K562 (cell line): ENCODE data around the gene KLHL41. TPM values are rescaled to one million over a fixed set of nuclear protein-coding genes. Genes with fewer than 3 reads are reported as not detected.

Experiments
- BRD9 ChIP-seq: fragments of 450-650 bp; IDR thresholded peaks from 2 replicates; pipeline ENCODE4 v1.6.1; 2018; ENCODE audit warnings: low read depth; ENCODE audit not compliant: partially characterized antibody
- CBX3 ChIP-seq, 2 experiments: IDR thresholded peaks; 1 replicate in 1 of 2; 2 replicates in 1 of 2; pipeline ENCODE4 v1.6.1; 2012; ENCODE audit warnings: inconsistent platforms in 2 of 2, low read length in 2 of 2, borderline replicate concordance in 1 of 2, control low read depth in 1 of 2
- CC2D1A ChIP-seq: fragments of 450-650 bp; IDR thresholded peaks from 2 replicates; pipeline ENCODE4 v1.6.1; 2017; ENCODE audit warnings: mild to moderate bottlenecking
- ESRRB ChIP-seq: fragments of 250-450 bp; sonication (Bioruptor Pico); IDR thresholded peaks from 2 replicates; pipeline ENCODE4 v1.5.0; 2020; ENCODE audit warnings: mild to moderate bottlenecking, moderate library complexity, borderline replicate concordance
- FOXA1 ChIP-seq: fragments of 450-650 bp; IDR thresholded peaks from 2 replicates; pipeline ENCODE4 v1.6.1; 2016; ENCODE audit warnings: mild to moderate bottlenecking, borderline replicate concordance
- IRF9 ChIP-seq: fragments of 450-650 bp; IDR thresholded peaks from 2 replicates; pipeline ENCODE4 v1.6.1; 2016; ENCODE audit warnings: missing biosample characterization, missing genetic modification characterization
- MTA3 ChIP-seq: fragments of 450-650 bp; formaldehyde crosslinking; IDR thresholded peaks from 2 replicates; pipeline ENCODE4 v1.6.1; 2017; ENCODE audit warnings: mild to moderate bottlenecking, borderline replicate concordance
- SMARCA4 ChIP-seq: fragments of 450-650 bp; IDR thresholded peaks from 2 replicates; pipeline ENCODE4 v1.6.1; 2016
- SMC3 ChIP-seq: conservative IDR thresholded peaks from 2 replicates; pipeline ENCODE4 v1.6.1; 2011; ENCODE audit warnings: low read depth, low read length, improper control_type of control experiment; ENCODE audit not compliant: insufficient read depth
- SP1 ChIP-seq: sonication (generic); formaldehyde crosslinking; IDR thresholded peaks from 2 replicates; pipeline ENCODE4 v1.8.1; 2022; ENCODE audit warnings: mild to moderate bottlenecking, missing genetic modification reagents
- TEAD1 ChIP-seq, 2 experiments: fragments of 450-650 bp in 1 of 2; sonication (generic) in 1 of 2; formaldehyde crosslinking; IDR thresholded peaks; 2 replicates each; pipeline versions ENCODE4 v1.4.0 to v1.8.0; 2020 to 2022; ENCODE audit warnings: mild to moderate bottlenecking in 2 of 2, missing genetic modification reagents in 1 of 2
- ZNF217 ChIP-seq: sonication (generic); formaldehyde crosslinking; IDR thresholded peaks from 2 replicates; pipeline ENCODE4 v1.8.0; 2022; ENCODE audit warnings: mild to moderate bottlenecking, missing genetic modification reagents
- ZNF311 ChIP-seq: fragments of 250-450 bp; sonication (Bioruptor Pico); IDR thresholded peaks from 2 replicates; pipeline ENCODE4 v1.4.0; 2020; ENCODE audit warnings: mild to moderate bottlenecking, moderate library complexity
- ZNF589 ChIP-seq: fragments of 200-800 bp; sonication (Bioruptor generic); IDR thresholded peaks from 2 replicates; pipeline ENCODE4 v1.6.1; 2016; ENCODE audit warnings: low read depth, missing genetic modification characterization, missing compliant biosample characterization
- polyA plus RNA-seq, 8 experiments: library from polyadenylated mRNA; depleted of rRNA in 4 of 8; stranded (reverse) in 5 of 8; unstranded in 3 of 8; fragments of >200 nt; fragmentation: Nextera tagmentation in 2 of 8; fragmentation: Illumina TruSeq in 1 of 8; extraction: Ambion mirVana in 2 of 8; extraction: Trizol in 1 of 8; gene quantifications; 2 replicates each; pipeline versions ENCODE4 v1.2.1 to v1.2.3, GENCODE V29; 2011 to 2014; ENCODE audit warnings: inconsistent platforms in 1 of 8, missing spikeins in 1 of 8
- total RNA-seq, 7 experiments: library from RNA; depleted of rRNA in 6 of 7; stranded (reverse); fragments of >200 nt in 6 of 7; fragmentation: Illumina TruSeq in 2 of 7; extraction: Trizol in 2 of 7; gene quantifications; 2 replicates each; pipeline versions ENCODE4 v1.2.1 to v1.2.3, GENCODE V29; 2011 to 2021; ENCODE audit warnings: low replicate concordance in 1 of 7

The KLHL41 gene
- total and polyA plus RNA-seq, 9 of the 15 experiments (the other 6 are each of a cell fraction or from before 2014, with no cell fraction given), result 0.05 to 1.5 (median 0.09) TPM

- TF ChIP-seq ESRRB (no peak), ZNF589 (CRISPR knock-in tag) (no peak), SMARCA4 (no peak), SMC3 (no peak), SP1 (CRISPR knock-in tag) (0 out of 2 replicates have a peak, but pooled peaks have one; percentile 29), ZNF311 (CRISPR knock-in tag) (no peak), TEAD1 (CRISPR knock-in tag; IDR thresholded peaks at IDR 0.05) (0 out of 4 replicates have a peak, but pooled peaks of 1 of the 2 experiments have one; percentile 7), ZNF217 (no peak), BRD9 (no peak), CBX3 (IDR thresholded peaks at IDR 0.05; ENCODE audit: borderline replicate concordance in 1 of 2, low read length in 2 of 2) (no peak), FOXA1 (no peak), CC2D1A (no peak), IRF9 (tag) (no peak), MTA3 (no peak)
Observed at GRCh38 chr2:169562519-169562918, 53.0 kb downstream of the KLHL41 start (continued).
